GM18499 (cell line): ENCODE data around the gene PPIE.
"Not testable (repeated sequence)": the region's sequence is repeated elsewhere in the genome, so short reads cannot be mapped to it uniquely, and the experiment has no call there.

Experiments
- ATAC-seq: cut with Tn5 transposase; IDR thresholded peaks from one replicate; pipeline ENCODE4 v1.9.1; 2021; ENCODE audit warnings: moderate number of reproducible peaks; ENCODE audit not compliant: insufficient read depth, unreplicated experiment

PPIE gene

GRCh38 chr1:39775676-39776399, 37.2 kb downstream of the PPIE start:
- ATAC-seq = not testable (repeated sequence)

- no peak for ATAC-seq
Observed at GRCh38 chr1:39776400-39776713, 37.7 kb downstream of the PPIE start.

- no peak for ATAC-seq
Observed at GRCh38 chr1:39776886-39777285, 38.2 kb downstream of the PPIE start.

GRCh38 chr1:39777306-39777705, 38.6 kb downstream of the PPIE start:
- no peak for ATAC-seq

GRCh38 chr1:39777896-39778295, 39.2 kb downstream of the PPIE start:
- ATAC-seq = not testable (repeated sequence)

GRCh38 chr1:39778463-39779099, 39.9 kb downstream of the PPIE start:
- ATAC-seq = not testable (repeated sequence)

GRCh38 chr1:39779137-39779536, 40.5 kb downstream of the PPIE start:
- ATAC-seq = no peak

- ATAC-seq = no peak
Observed at GRCh38 chr1:39779821-39780220, 41.1 kb downstream of the PPIE start.

- ATAC-seq = no peak
Observed at GRCh38 chr1:39781349-39781715, 42.6 kb downstream of the PPIE start.

- ATAC-seq = no peak
Observed at GRCh38 chr1:39782103-39782502, 43.4 kb downstream of the PPIE start.

- not testable (repeated sequence) for ATAC-seq
Observed at GRCh38 chr1:39782685-39783084, 44.0 kb downstream of the PPIE start.

- ATAC-seq = not testable (repeated sequence)
Observed at GRCh38 chr1:39786303-39787107, 47.8 kb downstream of the PPIE start.

- not testable (repeated sequence) for ATAC-seq
Observed at GRCh38 chr1:39787108-39787375, 48.4 kb downstream of the PPIE start.

GRCh38 chr1:39787468-39787867, 48.8 kb downstream of the PPIE start:
- ATAC-seq = no peak

GRCh38 chr1:39787964-39788363, 49.3 kb downstream of the PPIE start:
- ATAC-seq = not testable (repeated sequence)

- no peak for ATAC-seq
Observed at GRCh38 chr1:39788426-39788757, 49.7 kb downstream of the PPIE start.

GRCh38 chr1:39788758-39789570, 50.3 kb downstream of the PPIE start, which contains the start of gene BMP8B:
Gene BMP8B, minus strand, starts transcription at chr1:39788865. Its CDS starts 380 bp downstream, at chr1:39788485.
- ATAC-seq = no peak

- ATAC-seq = no peak
Observed at GRCh38 chr1:39789571-39790110, 51.0 kb downstream of the PPIE start.

GRCh38 chr1:39791838-39792237, 53.2 kb downstream of the PPIE start:
- ATAC-seq = no peak

- no peak for ATAC-seq
Observed at GRCh38 chr1:39795651-39796050, 57.0 kb downstream of the PPIE start.
